Activated CD8-positive, alpha-beta memory T cell treated with anti-CD3 and anti-CD28 coated beads for 36 hours (primary cell): ENCODE results near the gene AFF1. TPM values are rescaled to one million over a fixed set of nuclear protein-coding genes. Genes with fewer than 3 reads are reported as not detected.

Experiments
- CTCF ChIA-PET: fragments of 350-600 bp; sonication (Branson Sonifier 250); formaldehyde crosslinking; loops from one replicate; lab custom pipeline; 2021; ENCODE audit warnings: antibody characterized with exemption; lab: Charles Lee
- POLR2A ChIA-PET: fragments of 350-600 bp; sonication (Branson Sonifier 250); formaldehyde crosslinking; loops from one replicate; lab custom pipeline; 2021; ENCODE audit warnings: antibody characterized with exemption; lab: Charles Lee
- total RNA-seq, 2 experiments: library from RNA; stranded (reverse); gene quantifications; one replicate each; pipeline ENCODE4 v1.2.3, GENCODE V29; 2021

The AFF1 gene
- total RNA-seq: 10 to 100 TPM; 29.0 to 34.0 TPM

GRCh38 chr4:86934771-86935565, at the start of gene AFF1:
Gene AFF1, plus strand, starts transcription at chr4:86935011. Its CDS starts 13,523 bp downstream, at chr4:86948534.
- ChIA-PET POLR2A (interaction anchor here (0.6 to 3.5 kb wide), 5 partner anchors 10 to 123 kb away, joined by 3 to 41 read pairs (median 3); no protein-coding TSS in a partner anchor), CTCF (interaction anchor here (0.6 to 2.0 kb wide), 13 partner anchors 11 to 163 kb away, joined by 3 to 8 read pairs (median 3); no protein-coding TSS in a partner anchor)

GRCh38 chr4:86890790-86891189, 44.0 kb upstream of the AFF1 start:
- CTCF ChIA-PET: no interaction called here
- POLR2A ChIA-PET: no interaction called here

GRCh38 chr4:86891762-86892635, 42.8 kb upstream of the AFF1 start, which contains the start of gene C4orf36:
Gene C4orf36, minus strand, starts transcription at chr4:86892422. Its CDS starts 902 bp downstream, at chr4:86891520.
- POLR2A ChIA-PET: no interaction called here
- CTCF ChIA-PET: interaction anchor here (1.8 kb wide), 1 partner anchor 393 kb away, joined by 5 read pairs; no protein-coding TSS in a partner anchor

- ChIA-PET CTCF (interaction anchor here (1.8 kb wide), 1 partner anchor 394 kb away, joined by 5 read pairs; no protein-coding TSS in a partner anchor), POLR2A (no interaction called here)
Observed at GRCh38 chr4:86892636-86892960, 42.2 kb upstream of the AFF1 start.

GRCh38 chr4:86893136-86893535, 41.7 kb upstream of the AFF1 start:
- POLR2A ChIA-PET: no interaction called here
- CTCF ChIA-PET: interaction anchor here (1.8 kb wide), 1 partner anchor 394 kb away, joined by 5 read pairs; no protein-coding TSS in a partner anchor

- ChIA-PET CTCF (interaction anchor here (1.2 to 1.4 kb wide), 3 partner anchors 13 to 399 kb away, joined by 4 to 9 read pairs (median 5); no protein-coding TSS in a partner anchor), POLR2A (no interaction called here)
Observed at GRCh38 chr4:86894455-86894854, 40.4 kb upstream of the AFF1 start.

- CTCF ChIA-PET: interaction anchor here (1.2 to 1.4 kb wide), 2 partner anchors 15 to 400 kb away, joined by 4 to 9 read pairs; no protein-coding TSS in a partner anchor
- POLR2A ChIA-PET: no interaction called here
Observed at GRCh38 chr4:86895692-86896488, 38.9 kb upstream of the AFF1 start.

- CTCF ChIA-PET: no interaction called here
- POLR2A ChIA-PET: no interaction called here
Observed at GRCh38 chr4:86896596-86896995, 38.2 kb upstream of the AFF1 start.

GRCh38 chr4:86898562-86898961, 36.2 kb upstream of the AFF1 start:
- ChIA-PET POLR2A (no interaction called here), CTCF (no interaction called here)

GRCh38 chr4:86901864-86902263, 32.9 kb upstream of the AFF1 start:
- CTCF ChIA-PET: no interaction called here
- POLR2A ChIA-PET: no interaction called here

GRCh38 chr4:86908251-86908657, 26.6 kb upstream of the AFF1 start:
- POLR2A ChIA-PET: no interaction called here
- CTCF ChIA-PET: no interaction called here

- ChIA-PET CTCF (interaction anchor here (0.6 kb wide), 2 partner anchors 25 to 169 kb away, joined by 4 read pairs; no protein-coding TSS in a partner anchor), POLR2A (no interaction called here)
Observed at GRCh38 chr4:86909546-86910295, 25.1 kb upstream of the AFF1 start.

GRCh38 chr4:86910369-86910768, 24.4 kb upstream of the AFF1 start:
- ChIA-PET CTCF (interaction anchor here (1.0 kb wide), 1 partner anchor 15 kb away, joined by 3 read pairs; no protein-coding TSS in a partner anchor), POLR2A (no interaction called here)

GRCh38 chr4:86910820-86911684, 23.8 kb upstream of the AFF1 start:
- ChIA-PET CTCF (interaction anchor here (1.0 kb wide), 1 partner anchor 16 kb away, joined by 3 read pairs; no protein-coding TSS in a partner anchor), POLR2A (no interaction called here)

GRCh38 chr4:86916392-86916791, 18.4 kb upstream of the AFF1 start:
- POLR2A ChIA-PET: no interaction called here
- CTCF ChIA-PET: interaction anchor here (0.7 kb wide), 1 partner anchor 1581 kb away, joined by 3 read pairs; no protein-coding TSS in a partner anchor

GRCh38 chr4:86917212-86918039, 17.4 kb upstream of the AFF1 start:
- ChIA-PET POLR2A (no interaction called here), CTCF (no interaction called here)
